ENCODE results near the gene CACNA1F. TPM values are rescaled to one million over a fixed set of nuclear protein-coding genes. Genes with fewer than 3 reads are reported as not detected.

CACNA1F gene
- total RNA-seq, 1 donor from 2014 or later = not detected

DNA sequence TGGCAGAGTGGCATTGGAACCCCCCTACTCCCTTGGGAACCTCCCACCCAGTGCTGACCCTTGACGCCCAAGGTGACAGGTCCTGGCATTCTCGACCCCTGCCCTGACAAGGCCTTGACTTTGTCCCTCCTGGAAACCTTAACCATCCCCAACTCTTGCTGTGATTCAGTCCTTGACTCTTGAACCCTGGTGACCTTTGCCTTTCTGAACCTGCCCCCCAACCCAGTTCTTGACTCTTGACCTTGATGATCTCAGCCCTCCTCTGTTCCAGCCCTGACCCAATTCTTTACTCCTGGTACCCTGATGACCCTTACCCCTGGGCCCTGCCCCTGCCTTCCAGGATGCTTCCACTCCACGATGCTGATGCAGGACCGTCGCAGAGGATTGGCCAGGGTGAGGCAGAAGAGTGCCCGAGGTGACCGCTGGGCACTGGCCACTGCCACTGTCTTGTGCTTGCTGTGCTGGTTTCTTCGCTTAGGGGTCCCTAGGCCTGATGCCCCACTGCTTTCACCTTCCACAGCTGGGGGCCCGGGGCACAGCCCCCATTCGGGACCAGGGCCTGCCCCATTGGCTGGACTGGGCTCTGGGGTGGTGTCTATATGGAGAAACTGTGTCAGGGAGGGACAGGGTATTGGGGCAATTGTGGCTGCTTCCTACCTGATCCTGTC lies 1.7 kb downstream of the CACNA1F start:
- no peak for ATAC-seq
- DNase-seq (ENCODE audit: low spot score) = no peak

DNA sequence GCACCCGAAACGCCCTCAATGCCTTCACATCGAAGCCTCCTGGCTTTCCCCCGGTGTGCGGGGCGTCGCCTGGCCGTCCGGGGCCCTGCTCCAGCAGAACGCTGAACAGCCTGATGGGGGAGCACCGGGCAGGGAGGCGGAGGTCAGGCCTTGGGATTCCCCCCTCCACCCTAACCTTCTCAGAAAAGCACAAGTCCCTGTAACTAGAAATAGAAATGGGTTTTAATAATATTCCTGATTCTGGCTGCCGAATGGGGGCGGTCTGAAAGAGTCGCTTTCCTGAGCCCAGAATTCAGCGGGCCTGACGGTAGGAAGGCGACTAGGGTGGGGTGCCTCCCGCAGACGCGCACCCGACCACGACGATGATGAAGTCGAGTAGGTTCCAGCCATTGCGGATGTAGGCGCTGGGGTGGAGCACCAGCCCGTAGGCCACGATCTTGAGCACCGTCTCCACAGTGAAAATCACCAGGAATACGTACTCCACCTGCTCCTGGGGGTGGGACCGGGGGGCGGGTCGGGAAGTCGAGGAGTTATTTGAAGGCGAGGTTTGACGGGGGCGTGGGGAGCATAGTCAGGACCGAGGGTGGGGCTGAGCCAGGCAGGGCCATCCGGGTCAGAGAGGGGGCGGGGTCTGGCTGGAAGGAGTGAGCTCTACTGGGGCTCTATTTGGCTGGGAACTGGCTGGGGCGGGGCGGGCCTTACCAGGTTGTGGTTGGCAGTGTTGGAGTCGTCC lies 2.5 kb downstream of the CACNA1F start:
- peak; percentile 46 for DNase-seq (ENCODE audit: low spot score)

DNA sequence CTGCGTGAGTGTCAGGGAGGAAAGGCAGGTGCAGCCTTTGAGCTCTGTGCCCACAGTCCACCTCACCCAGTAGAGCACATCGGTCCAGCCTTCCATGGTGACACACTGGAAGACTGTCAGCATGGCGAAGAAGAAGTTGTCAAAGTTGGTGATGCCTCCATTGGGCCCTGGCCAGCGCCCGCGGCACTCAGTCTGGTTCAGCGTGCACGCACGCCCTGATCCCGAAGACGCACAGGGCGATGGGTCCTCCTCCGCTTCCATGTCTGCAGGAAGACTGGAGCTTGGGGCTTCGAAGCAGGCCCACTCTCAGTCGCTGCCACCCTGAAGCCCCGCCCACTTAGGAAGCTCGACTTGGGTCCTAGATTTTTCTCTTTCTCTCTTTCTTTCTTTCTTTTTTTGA lies 5.0 kb downstream of the CACNA1F start:
- ATAC-seq (no peak), DNase-seq (ENCODE audit: low spot score) (no peak)

More for the DNA sequence above, 2.5 kb downstream of the CACNA1F start:
- ATAC-seq = peak; percentile 41

DNA sequence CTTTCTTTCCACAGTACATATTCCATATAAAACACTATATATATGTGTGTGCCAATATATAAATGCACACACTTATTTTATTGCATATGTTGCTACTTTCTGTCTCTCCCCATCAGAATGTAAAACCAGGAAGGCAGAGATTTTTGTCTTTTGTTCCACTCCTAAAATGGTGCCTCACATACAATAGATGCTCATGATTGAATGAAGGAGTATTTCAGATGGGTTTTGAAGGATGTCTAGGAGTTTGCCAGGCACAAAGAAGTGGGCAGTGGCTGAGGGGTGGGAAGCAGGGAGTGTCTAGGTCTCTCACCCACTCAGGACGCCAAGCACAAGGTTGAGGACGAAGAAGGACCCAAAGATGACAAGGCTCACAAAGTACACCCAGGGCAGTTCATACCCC lies 5.4 kb downstream of the CACNA1F start:
- ATAC-seq (no peak), DNase-seq (ENCODE audit: low spot score) (no peak)

DNA sequence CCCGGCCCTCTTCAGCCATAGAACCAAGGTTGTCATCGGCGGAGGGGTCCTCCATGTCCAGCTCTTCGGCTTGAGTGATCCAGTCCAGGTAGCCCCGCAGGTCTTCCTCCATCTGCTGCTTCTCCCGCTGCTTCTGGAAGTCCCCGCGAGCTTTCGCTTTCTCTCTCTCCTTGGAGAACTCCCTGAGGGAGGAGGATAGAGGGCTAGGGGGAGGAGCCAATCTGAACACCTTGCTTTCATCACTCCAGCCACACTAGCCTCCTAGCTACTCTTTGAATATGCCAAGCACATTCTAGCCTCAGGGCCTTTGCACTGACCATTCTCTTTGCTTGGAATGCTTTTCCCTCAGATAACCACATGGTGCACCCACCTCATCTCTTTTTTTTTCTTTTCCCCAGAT lies 6.2 kb downstream of the CACNA1F start:
- DNase-seq (ENCODE audit: low spot score) = no peak
- no peak for ATAC-seq

DNA sequence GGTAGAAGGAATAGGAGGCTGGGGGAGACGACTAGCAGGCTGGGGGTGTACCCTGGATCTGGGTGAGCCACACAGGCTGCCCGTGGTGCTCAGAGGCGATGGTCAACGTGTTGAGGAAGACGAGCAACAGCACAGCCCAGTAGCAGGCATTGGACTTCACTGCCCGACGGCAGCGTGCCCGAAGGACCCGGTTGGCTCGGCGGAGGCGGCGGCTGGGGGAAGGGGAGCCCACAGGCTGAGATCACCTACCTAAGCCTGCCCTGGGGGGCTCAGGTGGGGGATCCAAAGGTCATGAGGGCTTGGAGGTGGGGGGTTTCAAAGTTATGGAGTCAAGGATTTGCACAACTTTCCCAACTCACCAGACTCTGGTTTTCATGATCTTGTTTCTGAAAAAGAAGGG lies 7.3 kb downstream of the CACNA1F start:
- DNase-seq (ENCODE audit: low spot score) = no peak
- no peak for ATAC-seq

DNA sequence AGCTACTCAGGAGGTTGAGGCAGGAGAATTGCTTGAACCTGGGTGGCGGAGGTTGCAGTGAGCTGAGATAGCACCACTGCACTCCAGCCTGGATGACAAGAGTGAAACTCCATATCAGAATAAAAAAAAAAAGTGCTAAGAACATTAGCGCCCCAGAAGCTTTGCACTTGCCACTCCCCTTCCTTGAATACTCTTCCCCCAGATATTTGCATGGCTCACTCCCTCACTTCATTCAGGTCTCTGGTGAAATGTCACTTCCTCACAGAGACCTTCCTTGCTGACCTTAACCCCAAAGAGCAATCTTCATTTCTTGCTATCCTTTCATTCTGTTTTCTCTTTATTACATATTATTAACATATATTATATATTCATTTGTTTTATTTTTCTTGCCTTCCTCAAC lies 11.3 kb downstream of the CACNA1F start:
- no peak for DNase-seq (ENCODE audit: low spot score)
- no peak for ATAC-seq

DNA sequence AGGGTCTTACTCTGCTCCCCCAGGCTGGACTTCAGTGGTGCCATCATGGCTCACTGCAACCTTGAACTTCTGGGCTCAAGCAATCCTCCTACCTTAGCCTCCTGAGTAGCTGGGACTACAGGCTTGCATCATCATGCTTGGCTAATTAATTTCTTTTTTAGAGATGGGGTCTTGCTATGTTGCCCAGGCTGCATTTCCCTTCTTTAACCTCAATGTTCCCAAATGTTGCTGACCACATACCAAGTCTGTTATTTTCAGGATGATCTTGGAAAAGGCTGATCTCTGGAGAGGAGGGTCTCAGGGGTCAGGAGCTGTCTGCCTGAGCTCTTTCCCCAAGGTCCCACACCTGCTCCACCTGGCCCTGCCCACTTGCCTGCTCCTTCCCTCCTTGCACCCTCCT lies 13.0 kb downstream of the CACNA1F start:
- ATAC-seq = no peak
- DNase-seq (ENCODE audit: low spot score) = no peak

DNA sequence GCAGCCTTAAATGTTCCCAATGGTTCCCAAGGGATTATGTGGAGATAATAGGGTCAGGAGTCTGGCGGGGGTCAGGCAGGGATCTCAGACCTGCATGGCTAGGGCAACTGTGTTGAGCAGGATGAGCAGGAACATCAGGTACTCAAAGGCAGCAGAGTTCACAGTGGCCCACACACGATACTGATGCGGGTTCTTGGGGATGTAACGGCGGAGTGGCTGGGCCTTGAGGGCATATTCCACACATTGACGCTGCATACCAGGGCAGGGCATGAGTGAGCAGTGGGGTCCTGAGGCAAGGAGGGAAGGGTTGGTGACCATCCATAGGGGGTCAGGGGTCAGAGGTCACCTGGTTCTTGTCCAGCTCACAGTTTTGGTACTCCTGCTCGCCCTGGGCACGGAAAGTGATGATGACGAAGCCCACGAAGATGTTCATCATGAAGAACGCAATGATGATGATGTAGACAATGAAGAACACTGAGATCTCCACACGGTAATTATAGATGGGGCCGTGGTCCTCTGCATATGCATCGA lies 18.1 kb downstream of the CACNA1F start:
- ATAC-seq (no peak), DNase-seq (ENCODE audit: low spot score) (no peak)

DNA sequence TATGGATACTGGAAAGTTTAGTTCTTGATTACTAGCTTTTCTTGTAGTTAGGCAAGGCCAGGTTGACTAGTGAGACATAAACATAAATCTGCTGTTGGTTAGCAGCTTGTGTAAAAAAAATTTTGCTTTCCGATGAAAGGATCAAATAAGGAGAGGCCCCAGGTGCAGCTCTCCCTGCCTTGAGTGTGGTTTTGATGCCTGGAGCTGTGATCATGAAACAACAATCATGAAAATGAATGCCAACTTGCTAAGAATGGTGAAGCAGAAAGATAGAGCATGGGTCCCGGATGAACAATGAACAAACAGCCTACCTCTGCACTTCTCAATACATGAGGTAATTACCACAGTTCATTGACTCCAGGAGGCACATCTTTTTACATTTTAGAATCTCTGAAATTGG lies 18.7 kb downstream of the CACNA1F start:
- no peak for DNase-seq (ENCODE audit: low spot score)
- no peak for ATAC-seq

DNA sequence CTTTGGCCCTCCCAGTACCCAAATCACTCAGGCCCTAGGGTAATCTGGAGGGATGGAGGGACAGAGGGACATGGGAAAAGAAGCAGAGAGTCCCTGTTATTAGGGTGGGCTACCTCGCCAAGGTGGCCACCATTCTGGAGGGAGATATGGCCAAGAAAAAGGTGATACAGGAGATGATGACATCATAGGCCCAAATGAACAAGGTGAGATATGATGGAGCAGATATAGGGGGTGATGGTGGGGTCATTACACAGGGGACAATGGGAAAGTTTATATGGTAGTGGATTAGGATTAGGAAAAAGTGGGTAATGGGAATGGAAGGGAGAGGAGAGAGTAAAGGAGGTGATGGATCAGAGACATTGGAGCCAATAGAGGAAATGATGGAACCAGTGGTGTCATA lies 20.3 kb downstream of the CACNA1F start:
- DNase-seq (ENCODE audit: low spot score) = no peak
- no peak for ATAC-seq

DNA sequence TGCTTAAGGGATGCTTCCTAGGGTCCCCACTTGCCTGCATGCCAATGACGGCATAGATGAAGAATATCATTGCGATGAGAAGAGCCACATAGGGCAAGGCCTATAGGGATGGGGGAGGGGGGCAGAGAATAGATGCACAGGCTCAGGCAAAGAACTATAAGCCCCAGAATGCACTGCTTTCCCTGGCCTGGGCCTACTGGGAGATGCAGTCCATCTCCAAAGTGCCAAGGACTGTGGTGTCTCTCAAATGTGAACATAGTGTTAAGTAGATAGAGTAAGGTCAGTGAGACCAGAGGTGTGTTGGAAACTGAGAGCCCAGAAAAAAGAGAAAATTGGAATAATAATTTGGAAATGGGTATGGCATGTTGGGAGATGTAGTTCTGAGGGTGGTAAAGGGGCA lies 20.9 kb downstream of the CACNA1F start:
- DNase-seq (ENCODE audit: low spot score) = no peak
- ATAC-seq = no peak

DNA sequence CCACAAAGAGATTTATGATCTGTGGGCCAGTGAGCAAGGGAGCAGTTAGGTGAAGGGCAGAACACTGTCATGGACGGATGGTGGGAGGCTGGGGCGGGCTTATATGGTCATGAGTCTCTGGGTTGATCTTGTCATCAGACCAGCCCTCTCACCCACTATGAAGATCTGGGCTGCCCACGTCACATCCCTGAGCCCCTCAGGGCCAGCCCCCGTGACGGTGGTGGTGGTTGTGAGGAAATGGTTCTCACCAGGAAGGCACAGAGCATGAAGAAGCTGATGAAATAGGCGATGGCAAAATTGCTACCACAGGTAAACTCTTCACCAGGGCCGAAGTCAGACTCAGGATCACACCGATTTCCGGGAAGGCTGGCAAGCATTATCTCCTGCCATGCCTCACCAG lies 22.1 kb downstream of the CACNA1F start:
- DNase-seq (ENCODE audit: low spot score) (no peak), ATAC-seq (no peak)

DNA sequence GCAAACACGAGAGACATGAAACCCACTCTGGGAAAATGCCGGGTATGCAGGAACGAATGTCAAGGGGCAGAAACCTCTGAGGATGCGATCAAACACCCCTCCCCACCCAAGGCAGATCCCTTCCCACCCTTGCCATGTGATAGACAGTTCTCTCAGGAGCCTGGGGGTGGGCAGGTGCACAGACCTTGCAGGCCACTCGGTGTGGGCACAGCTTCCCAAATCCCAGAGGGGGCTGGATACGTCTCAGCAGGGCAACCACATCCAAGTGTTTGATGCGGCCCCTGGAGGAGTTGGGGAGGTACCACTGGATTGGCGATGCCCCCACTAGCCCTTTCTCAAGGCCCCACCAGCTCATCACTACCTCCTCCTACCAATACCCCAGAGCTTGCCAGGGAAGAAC lies 22.7 kb downstream of the CACNA1F start:
- ATAC-seq = no peak
- no peak for DNase-seq (ENCODE audit: low spot score)

DNA sequence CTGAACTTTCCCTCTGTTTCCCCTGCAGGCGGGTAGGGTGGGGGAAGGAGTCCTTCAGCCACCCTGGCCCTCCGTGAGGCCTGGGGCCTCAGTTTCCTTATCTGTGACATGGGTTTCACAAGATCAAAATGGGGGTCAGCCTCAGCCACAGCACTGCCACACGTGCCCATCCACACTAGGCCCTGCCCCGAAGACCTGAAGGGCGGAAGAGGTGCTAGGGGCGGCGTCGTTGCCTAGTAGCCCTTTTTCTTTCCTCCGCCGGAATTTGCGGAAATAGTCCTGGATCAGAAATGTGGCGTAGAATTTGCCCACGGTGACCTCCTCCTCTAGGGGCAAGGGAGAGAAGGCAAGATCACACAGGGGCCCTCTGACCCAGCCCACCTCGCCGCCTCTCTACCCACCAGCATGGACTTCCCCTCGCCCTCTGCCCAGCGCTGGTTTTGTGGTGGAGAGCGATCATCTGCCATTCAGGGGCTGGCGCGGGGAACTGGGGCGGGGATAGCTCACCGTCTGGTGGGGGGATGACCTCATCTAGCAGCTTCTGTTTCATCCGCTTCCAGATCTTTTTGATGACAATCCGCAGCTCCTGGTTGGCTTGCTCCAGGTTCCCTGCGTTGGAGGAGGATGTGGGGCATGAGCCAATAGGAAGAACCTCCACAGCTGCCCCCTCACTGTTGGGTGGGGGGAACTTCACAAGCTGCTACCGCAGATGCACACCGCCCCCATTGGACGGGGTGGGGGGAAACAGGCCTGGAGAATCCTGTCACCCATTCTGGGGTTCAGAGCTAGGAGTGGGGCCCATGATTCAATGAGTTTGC lies 23.5 kb downstream of the CACNA1F start:
- ATAC-seq (no peak), DNase-seq (ENCODE audit: low spot score) (no peak)

DNA sequence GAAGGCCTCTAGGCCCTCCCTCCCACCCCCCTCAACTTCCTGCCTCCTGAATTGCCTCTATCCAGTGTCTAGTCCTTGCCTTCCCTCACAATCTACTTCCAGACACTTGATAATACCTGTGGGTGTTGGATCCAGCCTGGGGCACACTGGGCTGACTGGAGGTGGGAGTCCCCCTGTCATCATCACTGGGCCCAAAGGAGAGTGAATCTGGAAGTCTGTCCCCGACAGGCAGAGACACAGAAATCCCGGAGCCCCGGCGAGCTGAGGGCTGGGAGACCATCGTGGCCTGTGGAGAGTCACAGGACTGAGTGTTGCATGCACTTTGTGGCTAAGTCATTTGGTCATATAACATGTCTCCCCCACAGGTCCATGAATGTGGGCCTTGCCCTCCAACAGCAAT lies 24.7 kb downstream of the CACNA1F start:
- DNase-seq (ENCODE audit: low spot score) = no peak
- ATAC-seq = no peak

DNA sequence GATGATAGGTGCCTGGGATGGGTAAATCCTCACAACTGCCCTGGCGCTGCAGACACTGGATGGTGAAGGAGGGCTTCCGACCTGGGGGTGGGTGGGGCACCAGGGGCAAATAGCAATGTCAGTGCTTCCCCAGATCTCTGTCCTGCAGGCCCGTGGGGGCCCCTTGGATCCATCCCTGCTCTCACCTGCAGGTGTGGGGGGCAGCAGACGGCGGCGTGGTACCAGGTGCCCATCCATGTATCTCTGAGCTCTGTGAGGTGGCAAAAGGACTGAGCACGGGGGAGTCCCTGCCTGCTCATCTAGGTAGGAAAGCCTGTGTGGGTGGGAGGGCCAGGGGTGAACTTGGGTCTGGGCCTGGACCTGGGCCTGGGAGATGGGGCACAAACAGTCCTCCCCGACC lies 26.6 kb downstream of the CACNA1F start:
- DNase-seq (ENCODE audit: low spot score) = no peak
- no peak for ATAC-seq

DNA sequence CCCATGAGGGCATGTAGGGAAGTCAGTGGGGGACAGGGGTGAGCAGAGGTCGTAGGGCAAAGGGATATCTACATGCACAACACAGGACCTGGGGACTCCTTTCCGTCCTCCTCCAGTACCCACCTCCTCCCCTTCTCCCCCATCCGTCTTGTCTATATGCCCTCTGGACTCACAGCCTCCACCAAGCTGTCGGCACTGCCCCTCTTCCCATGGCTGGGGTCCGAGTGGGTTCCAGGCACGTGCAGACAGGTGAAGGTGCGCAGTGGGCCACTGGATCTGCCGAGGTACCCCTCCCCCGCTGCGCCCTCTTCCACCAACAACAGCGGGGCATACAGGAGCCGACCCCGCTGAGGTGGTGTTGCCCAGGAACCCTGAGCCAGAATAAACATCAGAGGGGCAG lies 27.7 kb downstream of the CACNA1F start:
- no peak for DNase-seq (ENCODE audit: low spot score)
- ATAC-seq = no peak

DNA sequence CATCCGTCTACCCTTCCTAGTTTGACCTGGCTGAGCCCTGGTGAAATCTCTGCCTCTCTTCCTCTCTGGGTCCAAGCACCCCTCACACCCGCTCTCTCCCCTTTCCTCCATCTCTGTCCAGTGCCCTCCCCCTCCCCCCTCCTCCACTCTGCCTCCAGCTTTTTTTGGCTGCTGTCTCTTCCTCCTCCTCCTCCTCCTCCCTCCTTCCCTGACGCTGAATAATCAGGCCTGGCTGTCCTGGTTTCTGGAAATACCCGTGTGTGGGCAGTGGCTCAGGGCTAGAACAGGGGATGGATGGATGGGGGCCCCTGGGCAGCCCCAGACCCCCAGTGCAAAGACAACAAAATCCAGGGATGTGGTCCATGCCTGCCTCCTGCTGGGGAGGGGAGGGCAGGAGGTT lies 28.4 kb downstream of the CACNA1F start:
- ATAC-seq (no peak), DNase-seq (ENCODE audit: low spot score) (no peak)

DNA sequence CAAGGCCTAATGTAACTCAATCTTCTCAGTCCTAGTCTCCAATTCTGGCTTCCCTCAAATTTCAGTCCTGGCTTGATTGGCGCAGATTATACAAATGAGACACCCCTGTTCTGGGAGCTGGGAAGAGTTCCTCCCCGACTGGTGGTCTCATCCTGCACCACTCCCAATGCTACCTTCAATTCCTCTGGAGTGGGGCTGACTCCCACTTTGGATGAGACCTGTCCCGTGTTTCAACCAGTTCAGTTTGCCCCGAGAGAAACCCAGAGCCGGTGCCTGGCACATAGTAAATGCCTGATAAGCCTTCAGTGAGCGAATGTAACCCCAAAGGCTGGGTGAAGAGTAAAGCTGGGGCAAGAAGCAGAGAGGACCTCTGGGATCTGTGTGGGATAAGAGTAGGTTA lies 29.1 kb downstream of the CACNA1F start:
- ATAC-seq (no peak), DNase-seq (ENCODE audit: low spot score) (no peak)

DNA sequence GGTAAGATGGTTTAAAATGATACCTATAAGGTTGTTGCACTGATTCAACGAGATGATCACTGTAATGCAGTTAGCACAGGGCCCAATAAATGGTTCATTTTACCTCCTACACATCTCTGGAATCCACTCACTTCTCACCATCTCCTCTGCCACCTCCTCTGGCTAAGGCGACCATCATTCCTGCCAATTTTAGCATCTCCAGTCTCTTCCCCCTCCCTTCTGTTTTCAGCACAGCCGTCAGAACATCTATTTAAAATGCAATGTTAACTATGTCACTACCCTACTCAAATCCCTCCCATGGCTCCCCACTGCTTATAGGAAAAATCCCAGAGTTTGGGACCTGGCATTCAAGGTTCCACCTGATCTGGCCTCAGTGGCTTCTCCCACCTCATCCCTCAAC lies 29.6 kb downstream of the CACNA1F start:
- ATAC-seq = no peak
- no peak for DNase-seq (ENCODE audit: low spot score)

DNA sequence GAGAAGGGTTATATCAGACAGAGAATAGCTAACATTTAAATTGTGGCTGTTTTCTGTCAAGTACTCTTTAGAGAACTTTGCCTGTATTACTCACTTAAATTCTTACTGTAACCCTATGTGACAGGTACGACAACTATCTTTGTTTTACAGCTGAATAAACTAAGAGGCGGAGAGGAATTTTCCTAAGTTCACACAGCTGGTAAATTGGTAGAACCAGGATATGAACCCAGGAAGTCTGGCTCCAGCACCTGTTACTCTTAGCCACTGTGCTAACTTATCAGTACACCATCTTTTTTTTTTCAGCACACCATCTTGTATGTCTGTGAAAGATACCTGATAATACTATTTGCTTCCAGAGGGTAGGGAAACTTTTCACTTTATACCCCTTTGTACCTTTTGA lies 31.1 kb downstream of the CACNA1F start:
- ATAC-seq (no peak), DNase-seq (ENCODE audit: low spot score) (no peak)
